T1000 (cell line): ENCODE results near the gene STRIP2.
"Not testable (repeated sequence)": the region's sequence is repeated elsewhere in the genome, so short reads cannot be mapped to it uniquely, and the experiment has no call there.

Source experiments
- DNase-seq: peaks from one replicate; lab custom pipeline; 2025; ENCODE audit warnings: mixed read lengths; lab: John Stamatoyannopoulos, UW

STRIP2 gene

GRCh38 chr7:129454249-129454551 is 20.0 kb downstream of the STRIP2 start:
- DNase-seq: no peak

GRCh38 chr7:129456421-129456820 is 22.2 kb downstream of the STRIP2 start:
- no peak for DNase-seq

- no peak for DNase-seq
Observed at GRCh38 chr7:129457101-129457500, 22.9 kb downstream of the STRIP2 start.

GRCh38 chr7:129458171-129458570 is 23.9 kb downstream of the STRIP2 start:
- no peak for DNase-seq

- no peak for DNase-seq
Observed at GRCh38 chr7:129461809-129462208, 27.6 kb downstream of the STRIP2 start.

- no peak for DNase-seq
Observed at GRCh38 chr7:129462420-129462819, 28.2 kb downstream of the STRIP2 start.

- no peak for DNase-seq
Observed at GRCh38 chr7:129464194-129464593, 30.0 kb downstream of the STRIP2 start.

- DNase-seq: no peak
Observed at GRCh38 chr7:129465080-129465479, 30.8 kb downstream of the STRIP2 start.

- no peak for DNase-seq
Observed at GRCh38 chr7:129466796-129467195, 32.6 kb downstream of the STRIP2 start.

- no peak for DNase-seq
Observed at GRCh38 chr7:129468087-129468486, 33.9 kb downstream of the STRIP2 start.

GRCh38 chr7:129468547-129468946 is 34.3 kb downstream of the STRIP2 start:
- no peak for DNase-seq

GRCh38 chr7:129469930-129470329 is 35.7 kb downstream of the STRIP2 start:
- no peak for DNase-seq

GRCh38 chr7:129470411-129470810 is 36.2 kb downstream of the STRIP2 start:
- no peak for DNase-seq

- no peak for DNase-seq
Observed at GRCh38 chr7:129471402-129471827, 37.2 kb downstream of the STRIP2 start.

- DNase-seq: not testable (repeated sequence)
Observed at GRCh38 chr7:129475931-129476330, 41.7 kb downstream of the STRIP2 start.

GRCh38 chr7:129476398-129476797 is 42.2 kb downstream of the STRIP2 start:
- not testable (repeated sequence) for DNase-seq

GRCh38 chr7:129479831-129480230 is 45.6 kb downstream of the STRIP2 start:
- DNase-seq: no peak

GRCh38 chr7:129480674-129481363 is 46.6 kb downstream of the STRIP2 start:
- no peak for DNase-seq

GRCh38 chr7:129481376-129481775 is 47.1 kb downstream of the STRIP2 start:
- DNase-seq: not testable (repeated sequence)

- no peak for DNase-seq
Observed at GRCh38 chr7:129482781-129483180, 48.5 kb downstream of the STRIP2 start.

GRCh38 chr7:129489491-129489890 is 55.3 kb downstream of the STRIP2 start:
- DNase-seq: no peak

GRCh38 chr7:129492391-129492790 is 58.2 kb downstream of the STRIP2 start:
- no peak for DNase-seq

GRCh38 chr7:129493555-129493954 is 59.3 kb downstream of the STRIP2 start:
- no peak for DNase-seq

- DNase-seq: no peak
Observed at GRCh38 chr7:129494041-129494440, 59.8 kb downstream of the STRIP2 start.
